Kidney epithelial cell (primary cell): ENCODE measurements around the gene KCNH5. TPM values are rescaled to one million over a fixed set of nuclear protein-coding genes. Genes with fewer than 3 reads are reported as not detected.

Experiments
- DNase-seq: peaks from one replicate; pipeline ENCODE4 v3.0.0-alpha.2; 2010; ENCODE audit warnings: low read depth
- H3K27me3 ChIP-seq: 2 replicates; pipeline ENCODE4 v1.6.0; 2011; ENCODE audit warnings: low read length; ENCODE audit not compliant: control insufficient read depth, insufficient read depth
- H3K36me3 ChIP-seq: 2 replicates; pipeline ENCODE4 v1.5.1; 2011; ENCODE audit warnings: low read length; ENCODE audit not compliant: control insufficient read depth, insufficient read depth
- H3K4me3 ChIP-seq: 2 replicates; pipeline ENCODE4 v1.5.1; 2011; ENCODE audit warnings: low read depth, mild to moderate bottlenecking, control low read depth, low read length
- CTCF ChIP-seq: IDR thresholded peaks from 2 replicates; pipeline ENCODE4 v1.5.1; 2011; ENCODE audit warnings: mild to moderate bottlenecking, moderate library complexity, low read length, control low read depth, inconsistent platforms; ENCODE audit not compliant: insufficient read depth, poor library complexity, severe bottlenecking
- total RNA-seq: library from RNA; depleted of rRNA; stranded (reverse); fragments of >200 nt; gene quantifications from 2 replicates; pipeline ENCODE4 v1.2.3, GENCODE V29; 2015

Gene KCNH5
- total RNA-seq, 1 donor from 2014 or later: not detected

GRCh38 chr14:62736048-62737043 lies 308.9 kb downstream of the KCNH5 start:
- no peak for DNase-seq
- no peak for TF ChIP-seq CTCF
- H3K36me3 ChIP-seq: no peaks in the 10 kb centered on the region
- no peak overlapping the region for H3K4me3 ChIP-seq
- no peaks in the 10 kb centered on the region for H3K27me3 ChIP-seq

- Histone ChIP-seq H3K4me3 (no peak overlapping the region), H3K27me3 (no peaks in the 10 kb centered on the region), H3K36me3 (no peaks in the 10 kb centered on the region)
- TF ChIP-seq CTCF: no peak
- DNase-seq: no peak
Measured at GRCh38 chr14:62734831-62735230, 310.4 kb downstream of the KCNH5 start.

GRCh38 chr14:62722406-62722805 lies 322.9 kb downstream of the KCNH5 start:
- no peak for DNase-seq
- Histone ChIP-seq H3K4me3 (no peak overlapping the region), H3K27me3 (no peaks in the 10 kb centered on the region), H3K36me3 (no peaks in the 10 kb centered on the region)
- TF ChIP-seq CTCF: no peak

- Histone ChIP-seq H3K27me3 (no peaks in the 10 kb centered on the region), H3K36me3 (no peaks in the 10 kb centered on the region), H3K4me3 (no peak overlapping the region)
- no peak for TF ChIP-seq CTCF
- no peak for DNase-seq
Measured at GRCh38 chr14:62718629-62719028, 326.6 kb downstream of the KCNH5 start.

- no peak for DNase-seq
- TF ChIP-seq CTCF: no peak
- H3K36me3 ChIP-seq: no peaks in the 10 kb centered on the region
- no peaks in the 10 kb centered on the region for H3K27me3 ChIP-seq
- H3K4me3 ChIP-seq: no peak overlapping the region
Measured at GRCh38 chr14:62711351-62712023, 333.8 kb downstream of the KCNH5 start.
